Neural cell (in vitro differentiated cells): Measurements from ENCODE around the gene ZFP36L2.

Experiments used
- CTCF ChIP-seq: fragments of 450-650 bp; IDR thresholded peaks from 2 replicates; pipeline ENCODE4 v1.5.1; 2014; ENCODE audit warnings: antibody characterized with exemption, mild to moderate bottlenecking, moderate library complexity; ENCODE audit not compliant: poor library complexity, severe bottlenecking
- EP300 ChIP-seq: fragments of 450-650 bp; conservative IDR thresholded peaks from 2 replicates; pipeline ENCODE4 v1.6.1; 2014; ENCODE audit warnings: antibody characterized with exemption, mild to moderate bottlenecking, moderate library complexity; ENCODE audit not compliant: poor library complexity, severe bottlenecking
- MXI1 ChIP-seq: fragments of 450-650 bp; conservative IDR thresholded peaks from 2 replicates; pipeline ENCODE4 v1.6.1; 2014; ENCODE audit warnings: antibody characterized with exemption, mild to moderate bottlenecking; ENCODE audit not compliant: poor library complexity, severe bottlenecking

GRCh38 chr2:43210467-43211303 lies 15.7 kb downstream of the ZFP36L2 start:
- TF ChIP-seq CTCF (no peak), MXI1 (no peak), EP300 (no peak)
